Measurements from ENCODE around the gene USP17L11.
"Not testable (repeated sequence)": the region's sequence is repeated elsewhere in the genome, so short reads cannot be mapped to it uniquely, and the experiment has no call there.

USP17L11 gene

DNA sequence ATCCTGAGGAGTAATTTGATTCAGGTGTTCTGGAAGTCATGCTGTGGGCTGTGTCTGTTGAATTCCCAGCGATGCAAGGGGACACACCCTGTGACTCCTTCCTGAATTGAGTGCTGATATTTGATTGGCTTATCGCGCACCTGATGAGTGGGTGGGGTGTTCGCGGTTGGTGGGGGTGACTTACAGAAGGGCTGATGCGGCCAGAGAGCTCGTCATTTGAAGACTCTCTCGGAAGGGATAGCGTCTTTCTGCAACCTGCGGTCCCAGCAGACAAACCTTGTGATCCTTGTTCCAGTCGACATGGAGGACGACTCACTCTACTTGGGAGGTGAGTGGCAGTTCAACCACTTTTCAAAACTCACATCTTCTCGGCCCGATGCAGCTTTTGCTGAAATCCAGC, 28.4 kb downstream of the USP17L11 start, which contains the start of gene USP17L17:
USP17L17 (plus strand) TSS at position 301 of the 400 bp plus-strand sequence; CDS start at position 301, 0 bp downstream.
- not testable (repeated sequence) for H3K27ac ChIP-seq (ENCODE audit: low read length); H3K36me3 ChIP-seq (ENCODE audit: control insufficient read depth in 2 of 2, insufficient read depth in 2 of 2, low read length in 2 of 2); H3K4me3 ChIP-seq (ENCODE audit: low read length in 2 of 2); H3K4me1 ChIP-seq (ENCODE audit: control insufficient read depth, insufficient read depth, low read length); H3K9ac ChIP-seq (ENCODE audit: low read length in 2 of 2); H3K9me3 ChIP-seq (ENCODE audit: control insufficient read depth in 2 of 2, low read length in 2 of 2); H3K27me3 ChIP-seq (ENCODE audit: control insufficient read depth in 1 of 2, insufficient read depth in 2 of 2, low read length in 2 of 2)

DNA sequence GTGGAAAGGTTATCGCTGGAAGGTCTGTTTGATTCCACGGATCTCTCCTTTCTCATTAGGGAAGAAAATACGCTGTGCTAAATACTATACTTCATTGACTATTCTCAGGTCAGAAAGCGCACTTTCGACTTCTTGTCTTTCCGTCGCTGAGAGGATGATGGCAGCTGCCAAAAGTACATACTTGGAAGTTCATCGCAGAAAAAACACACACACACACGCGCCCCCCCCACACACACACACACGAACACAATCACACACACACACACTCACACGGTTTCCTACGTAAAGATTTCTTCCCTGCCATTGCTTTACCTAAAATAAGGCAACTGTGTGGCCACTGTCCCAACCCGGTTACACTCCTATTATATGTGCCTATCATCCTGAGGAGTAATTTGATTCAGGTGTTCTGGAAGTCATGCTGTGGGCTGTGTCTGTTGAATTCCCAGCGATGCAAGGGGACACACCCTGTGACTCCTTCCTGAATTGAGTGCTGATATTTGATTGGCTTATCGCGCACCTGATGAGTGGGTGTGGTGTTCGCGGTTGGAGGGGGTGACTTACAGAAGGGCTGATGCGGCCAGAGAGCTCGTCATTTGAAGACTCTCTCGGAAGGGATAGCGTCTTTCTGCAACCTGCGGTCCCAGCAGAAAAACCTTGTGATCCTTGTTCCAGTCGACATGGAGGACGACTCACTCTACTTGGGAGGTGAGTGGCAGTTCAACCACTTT, 32.9 kb downstream of the USP17L11 start, which contains the start of gene USP17L18:
USP17L18 (plus strand) TSS at position 678 of the 728 bp plus-strand sequence; CDS start at position 678, 0 bp downstream.
- not testable (repeated sequence) for H3K36me3 ChIP-seq (ENCODE audit: control insufficient read depth in 2 of 2, insufficient read depth in 2 of 2, low read length in 2 of 2)

DNA sequence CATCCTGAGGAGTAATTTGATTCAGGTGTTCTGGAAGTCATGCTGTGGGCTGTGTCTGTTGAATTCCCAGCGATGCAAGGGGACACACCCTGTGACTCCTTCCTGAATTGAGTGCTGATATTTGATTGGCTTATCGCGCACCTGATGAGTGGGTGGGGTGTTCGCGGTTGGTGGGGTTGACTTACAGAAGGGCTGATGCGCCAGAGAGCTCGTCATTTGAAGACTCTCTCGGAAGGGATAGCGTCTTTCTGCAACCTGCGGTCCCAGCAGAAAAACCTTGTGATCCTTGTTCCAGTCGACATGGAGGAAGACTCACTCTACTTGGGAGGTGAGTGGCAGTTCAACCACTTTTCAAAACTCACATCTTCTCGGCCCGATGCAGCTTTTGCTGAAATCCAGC, 37.9 kb downstream of the USP17L11 start, which contains the start of gene USP17L19:
USP17L19 (plus strand) TSS at position 301 of the 400 bp plus-strand sequence; CDS start at position 301, 0 bp downstream.
- not testable (repeated sequence) for H3K9me3 ChIP-seq (ENCODE audit: control insufficient read depth in 2 of 2, low read length in 2 of 2); H3K9ac ChIP-seq (ENCODE audit: low read length in 2 of 2); H3K4me3 ChIP-seq (ENCODE audit: low read length in 2 of 2); H3K4me1 ChIP-seq (ENCODE audit: control insufficient read depth, insufficient read depth, low read length); H3K36me3 ChIP-seq (ENCODE audit: control insufficient read depth in 2 of 2, insufficient read depth in 2 of 2, low read length in 2 of 2); H3K27ac ChIP-seq (ENCODE audit: low read length); H3K27me3 ChIP-seq (ENCODE audit: control insufficient read depth in 1 of 2, insufficient read depth in 2 of 2, low read length in 2 of 2)

More for the DNA sequence above, 32.9 kb downstream of the USP17L11 start, which contains the start of gene USP17L18:
- H3K27ac ChIP-seq (ENCODE audit: low read length); H3K4me3 ChIP-seq (ENCODE audit: low read length in 2 of 2); H3K27me3 ChIP-seq (ENCODE audit: control insufficient read depth in 1 of 2, insufficient read depth in 2 of 2, low read length in 2 of 2); H3K4me1 ChIP-seq (ENCODE audit: control insufficient read depth, insufficient read depth, low read length); H3K9ac ChIP-seq (ENCODE audit: low read length in 2 of 2); H3K9me3 ChIP-seq (ENCODE audit: control insufficient read depth in 2 of 2, low read length in 2 of 2): not testable (repeated sequence)

DNA sequence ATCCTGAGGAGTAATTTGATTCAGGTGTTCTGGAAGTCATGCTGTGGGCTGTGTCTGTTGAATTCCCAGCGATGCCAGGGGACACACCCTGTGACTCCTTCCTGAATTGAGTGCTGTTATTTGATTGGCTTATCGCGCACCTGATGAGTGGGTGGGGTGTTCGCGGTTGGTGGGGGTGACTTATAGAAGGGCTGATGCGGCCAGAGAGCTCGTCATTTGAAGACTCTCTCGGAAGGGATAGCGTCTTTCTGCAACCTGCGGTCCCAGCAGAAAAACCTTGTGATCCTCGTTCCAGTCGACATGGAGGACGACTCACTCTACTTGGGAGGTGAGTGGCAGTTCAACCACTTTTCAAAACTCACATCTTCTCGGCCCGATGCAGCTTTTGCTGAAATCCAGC, 42.6 kb downstream of the USP17L11 start, which contains the start of gene USP17L20:
USP17L20 (plus strand) TSS at position 301 of the 400 bp plus-strand sequence; CDS start at position 301, 0 bp downstream.
- H3K4me1 ChIP-seq (ENCODE audit: control insufficient read depth, insufficient read depth, low read length); H3K27me3 ChIP-seq (ENCODE audit: control insufficient read depth in 1 of 2, insufficient read depth in 2 of 2, low read length in 2 of 2); H3K9me3 ChIP-seq (ENCODE audit: control insufficient read depth in 2 of 2, low read length in 2 of 2); H3K4me3 ChIP-seq (ENCODE audit: low read length in 2 of 2); H3K9ac ChIP-seq (ENCODE audit: low read length in 2 of 2); H3K36me3 ChIP-seq (ENCODE audit: control insufficient read depth in 2 of 2, insufficient read depth in 2 of 2, low read length in 2 of 2); H3K27ac ChIP-seq (ENCODE audit: low read length): not testable (repeated sequence)

DNA sequence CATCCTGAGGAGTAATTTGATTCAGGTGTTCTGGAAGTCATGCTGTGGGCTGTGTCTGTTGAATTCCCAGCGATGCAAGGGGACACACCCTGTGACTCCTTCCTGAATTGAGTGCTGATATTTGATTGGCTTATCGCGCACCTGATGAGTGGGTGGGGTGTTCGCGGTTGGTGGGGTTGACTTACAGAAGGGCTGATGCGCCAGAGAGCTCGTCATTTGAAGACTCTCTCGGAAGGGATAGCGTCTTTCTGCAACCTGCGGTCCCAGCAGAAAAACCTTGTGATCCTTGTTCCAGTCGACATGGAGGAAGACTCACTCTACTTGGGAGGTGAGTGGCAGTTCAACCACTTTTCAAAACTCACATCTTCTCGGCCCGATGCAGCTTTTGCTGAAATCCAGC, 47.4 kb downstream of the USP17L11 start, which contains the start of gene USP17L21:
USP17L21 (plus strand) TSS at position 301 of the 400 bp plus-strand sequence; CDS start at position 301, 0 bp downstream.
- H3K36me3 ChIP-seq (ENCODE audit: control insufficient read depth in 2 of 2, insufficient read depth in 2 of 2, low read length in 2 of 2); H3K27ac ChIP-seq (ENCODE audit: low read length); H3K4me3 ChIP-seq (ENCODE audit: low read length in 2 of 2); H3K9ac ChIP-seq (ENCODE audit: low read length in 2 of 2); H3K9me3 ChIP-seq (ENCODE audit: control insufficient read depth in 2 of 2, low read length in 2 of 2); H3K4me1 ChIP-seq (ENCODE audit: control insufficient read depth, insufficient read depth, low read length); H3K27me3 ChIP-seq (ENCODE audit: control insufficient read depth in 1 of 2, insufficient read depth in 2 of 2, low read length in 2 of 2): not testable (repeated sequence)

All from stomach smooth muscle (tissue), 2 donors.